Testis (tissue), 3 donors: ENCODE data around the gene P2RY6. TPM values are rescaled to one million over a fixed set of nuclear protein-coding genes. Genes with fewer than 3 reads are reported as not detected.

Source experiments
- DNase-seq: peaks from one replicate; pipeline ENCODE4 v3.0.0-alpha.2; 2019
- H3K27ac ChIP-seq, 2 donors: fragments of 200-600 bp; sonication (generic); one replicate each; pipeline ENCODE4 v1.5.1; 2019
- H3K27me3 ChIP-seq: fragments of 200-600 bp; sonication (generic); one replicate; pipeline ENCODE4 v1.5.1; 2019
- H3K36me3 ChIP-seq: fragments of 200-600 bp; sonication (generic); one replicate; pipeline ENCODE4 v1.5.1; 2017; ENCODE audit warnings: low read depth; ENCODE audit errors: missing control alignments
- H3K4me1 ChIP-seq: fragments of 200-600 bp; sonication (generic); one replicate; pipeline ENCODE4 v1.5.1; 2019
- H3K4me3 ChIP-seq, 2 donors: fragments of 200-600 bp; sonication (generic); one replicate each; pipeline ENCODE4 v1.5.1; 2017 to 2019
- H3K9me3 ChIP-seq: fragments of 200-600 bp; sonication (generic); one replicate; pipeline ENCODE4 v1.5.1; 2017
- CTCF ChIP-seq, 3 experiments: fragments of 450-650 bp in 2 of 3; fragments of 200-600 bp in 1 of 3; sonication (generic) in 1 of 3; IDR thresholded peaks; one replicate each; pipeline ENCODE4 v1.5.1; 2016 to 2019; ENCODE audit warnings: antibody characterized with exemption in 3 of 3, mild to moderate bottlenecking in 2 of 3, moderate library complexity in 1 of 3
- POLR2A ChIP-seq: fragments of 450-650 bp; IDR thresholded peaks from one replicate; pipeline ENCODE4 v1.6.1; 2017; ENCODE audit warnings: antibody characterized with exemption, mild to moderate bottlenecking, moderate library complexity
- WGBS, 2 donors: methylation state at CpG; one replicate each; pipeline ENCODE4 v1.1.5; 2018; 5-methylcytosine and 5-hydroxymethylcytosine counted together
- intact Hi-C: fragments of 100-400 bp; cut with DNase I; formaldehyde crosslinking; loops from one replicate; pipeline ENCODE4 v1.15.1; 2023; ENCODE audit warnings: low total_unique reads
- polyA plus RNA-seq: library from polyadenylated mRNA; stranded (reverse); fragments of 350-450 nt; fragmentation: Illumina TruSeq; extraction: RNeasy Lipid Tissue Mini Kit (QIAGEN cat#74804); gene quantifications from one replicate; pipeline ENCODE4 v1.2.3, GENCODE V29; 2014; ENCODE audit warnings: low read depth, low replicate concordance; ENCODE audit not compliant: insufficient read depth
- total RNA-seq, 2 donors: library from RNA; depleted of rRNA; stranded (reverse); fragments of >200 nt; gene quantifications; one replicate each; pipeline ENCODE4 v1.2.3, GENCODE V29; 2016

Gene P2RY6
- total and polyA plus RNA-seq, 3 donors from 2014 or later: 0.25 to 2.7 (median 0.47) TPM

DNA sequence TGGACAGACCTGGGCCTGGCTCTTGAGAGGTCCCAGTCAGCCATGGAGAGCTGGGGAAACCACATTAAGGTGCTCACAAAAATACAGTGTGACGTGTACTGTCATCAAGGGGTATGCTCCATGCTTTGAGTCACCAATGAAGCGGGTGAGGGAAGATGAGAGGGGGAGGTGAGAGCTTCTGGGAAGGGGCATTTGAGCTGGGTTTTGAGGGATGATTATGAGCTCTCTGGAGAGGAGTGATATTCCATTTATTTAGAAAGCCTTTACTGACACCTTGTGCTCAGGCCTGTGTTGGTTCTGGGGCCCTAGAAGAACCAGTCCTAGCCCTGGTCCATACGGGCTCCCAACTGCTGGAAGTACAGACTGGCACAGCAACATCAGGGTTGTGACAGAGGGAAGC, 25.6 kb downstream of the P2RY6 start:
- no peaks in the 10 kb centered on the region for H3K9me3 ChIP-seq
- WGBS, 2 donors: 86 to 97% methylated on average over 3 of the region's 3 CpGs
- intact Hi-C loops: no loop called here
- TF ChIP-seq CTCF (IDR thresholded peaks at IDR 0.05) (no peak), POLR2A (no peak)
- no peaks in the 10 kb centered on the region for H3K27me3 ChIP-seq
- no peak overlapping the region for H3K4me3 ChIP-seq
- no peaks in the 10 kb centered on the region for H3K4me1 ChIP-seq
- no peak overlapping the region for H3K27ac ChIP-seq
- no peaks in the 10 kb centered on the region for H3K36me3 ChIP-seq
- DNase-seq: no peak

DNA sequence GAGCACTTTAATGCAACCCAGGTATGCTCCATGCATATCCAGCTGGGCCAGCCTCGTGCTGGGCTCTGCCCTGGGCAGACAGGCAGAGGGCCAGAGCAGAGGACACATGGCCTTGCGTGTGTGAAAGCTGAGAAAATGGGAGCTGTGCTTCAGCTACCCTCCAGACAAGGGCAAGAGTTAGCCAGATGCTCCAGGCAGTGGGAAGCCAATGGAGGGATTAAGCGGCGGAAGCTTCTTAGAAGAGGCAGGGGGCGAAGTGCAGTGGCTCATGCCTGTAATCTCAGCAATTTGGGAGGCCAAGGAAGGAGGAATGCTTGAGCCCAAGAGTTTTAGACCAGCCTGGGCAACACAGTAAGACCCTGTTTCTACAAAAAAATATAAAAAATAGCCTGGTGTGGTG, 26.1 kb downstream of the P2RY6 start:
- H3K27me3 ChIP-seq: no peaks in the 10 kb centered on the region
- H3K9me3 ChIP-seq: no peaks in the 10 kb centered on the region
- no peaks in the 10 kb centered on the region for H3K4me1 ChIP-seq
- H3K27ac ChIP-seq: no peak overlapping the region
- intact Hi-C loops: no loop called here
- no peak overlapping the region for H3K4me3 ChIP-seq
- DNase-seq: no peak
- 90% methylated on average over 5 of the region's 5 CpGs for WGBS, 2 donors
- no peaks in the 10 kb centered on the region for H3K36me3 ChIP-seq
- TF ChIP-seq CTCF (IDR thresholded peaks at IDR 0.05): no peak
- TF ChIP-seq POLR2A: no peak

- no peak for DNase-seq
- TF ChIP-seq POLR2A (no peak), CTCF (IDR thresholded peaks at IDR 0.05) (no peak)
- Histone ChIP-seq H3K9me3 (no peaks in the 10 kb centered on the region), H3K36me3 (no peaks in the 10 kb centered on the region), H3K4me3 (no peak overlapping the region), H3K27ac (no peak overlapping the region), H3K4me1 (no peaks in the 10 kb centered on the region), H3K27me3 (no peaks in the 10 kb centered on the region)
- intact Hi-C loops: loop anchor here (10.0 kb wide), 1 partner anchor 75 kb away; the partner anchor contains the start of gene RELT
- 83 to 91% methylated on average over 8 to 10 of the region's 10 CpGs for WGBS, 2 donors
These were observed 27.6 kb downstream of the P2RY6 start for GRCh38 chr11:73299751-73300150.

GRCh38 chr11:73306069-73306841, 34.1 kb downstream of the P2RY6 start:
- Histone ChIP-seq H3K4me1 (peaks cover 12% of the 10 kb centered on the region), H3K4me3 (peak overlapping the region in 1 of 2 donors; percentile 83), H3K27ac (peak overlapping the region in 1 of 2 donors; percentile 96), H3K36me3 (no peaks in the 10 kb centered on the region), H3K9me3 (no peaks in the 10 kb centered on the region), H3K27me3 (no peaks in the 10 kb centered on the region)
- intact Hi-C loops: loop anchor here (5.0 to 10.0 kb wide), 2 partner anchors 36 to 69 kb away; partner anchors contain the start of gene RELT
- TF ChIP-seq POLR2A (no peak), CTCF (IDR thresholded peaks at IDR 0.05) (no peak)
- no peak for DNase-seq
- 55 to 73% methylated on average over 7 of the region's 7 CpGs for WGBS, 2 donors

- WGBS, 2 donors: 9% methylated on average over 18 of the region's 18 CpGs
- Histone ChIP-seq H3K27me3 (no peaks in the 10 kb centered on the region), H3K36me3 (no peaks in the 10 kb centered on the region), H3K4me3 (peak overlapping the region; percentile 70 to 83), H3K9me3 (no peaks in the 10 kb centered on the region), H3K27ac (peak overlapping the region; percentile 94 to 96), H3K4me1 (peaks cover 13% of the 10 kb centered on the region)
- DNase-seq: no peak
- intact Hi-C loops: loop anchor here (5.0 to 10.0 kb wide), 2 partner anchors 35 to 68 kb away; partner anchors contain the start of gene RELT
- TF ChIP-seq POLR2A (no peak), CTCF (IDR thresholded peaks at IDR 0.05) (no peak)
These were observed 34.8 kb downstream of the P2RY6 start for GRCh38 chr11:73306977-73307322.
